ENCODE data around the gene RPS19BP1. TPM values are rescaled to one million over a fixed set of nuclear protein-coding genes. Genes with fewer than 3 reads are reported as not detected.

RPS19BP1 gene, protein sequence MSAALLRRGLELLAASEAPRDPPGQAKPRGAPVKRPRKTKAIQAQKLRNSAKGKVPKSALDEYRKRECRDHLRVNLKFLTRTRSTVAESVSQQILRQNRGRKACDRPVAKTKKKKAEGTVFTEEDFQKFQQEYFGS
- 38.3 and 54.3 TPM in 2 replicates for total RNA-seq

GRCh38 chr22:39532215-39533073, at the start of gene RPS19BP1:
TSS of gene RPS19BP1 (minus strand) at chr22:39532748. CDS start at chr22:39532738, 10 bp downstream.

DNA sequence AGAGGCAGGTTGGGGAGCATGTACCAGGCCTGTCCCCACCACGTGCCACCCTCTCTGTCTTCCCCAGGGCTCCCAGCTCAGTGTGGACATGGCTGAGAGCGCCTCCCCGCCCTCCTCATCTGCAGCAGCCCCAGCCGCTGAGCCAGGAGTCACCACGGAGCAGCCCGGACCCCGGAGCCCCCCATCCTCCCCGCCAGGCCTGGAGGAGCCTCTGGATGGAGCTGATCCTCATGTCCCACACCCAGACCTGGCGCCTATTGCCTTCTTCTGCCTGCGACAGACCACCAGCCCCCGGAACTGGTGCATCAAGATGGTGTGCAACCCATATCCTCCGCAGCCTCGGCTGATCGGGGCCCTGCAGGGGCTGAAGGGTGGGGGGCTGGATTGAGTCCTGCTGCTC, 38.1 kb upstream of the RPS19BP1 start, which contains the start of gene CACNA1I:
Gene CACNA1I, plus strand, starts transcription at position 89 of the 400 bp plus-strand sequence. Its CDS starts 0 bp downstream, at position 89.

DNA sequence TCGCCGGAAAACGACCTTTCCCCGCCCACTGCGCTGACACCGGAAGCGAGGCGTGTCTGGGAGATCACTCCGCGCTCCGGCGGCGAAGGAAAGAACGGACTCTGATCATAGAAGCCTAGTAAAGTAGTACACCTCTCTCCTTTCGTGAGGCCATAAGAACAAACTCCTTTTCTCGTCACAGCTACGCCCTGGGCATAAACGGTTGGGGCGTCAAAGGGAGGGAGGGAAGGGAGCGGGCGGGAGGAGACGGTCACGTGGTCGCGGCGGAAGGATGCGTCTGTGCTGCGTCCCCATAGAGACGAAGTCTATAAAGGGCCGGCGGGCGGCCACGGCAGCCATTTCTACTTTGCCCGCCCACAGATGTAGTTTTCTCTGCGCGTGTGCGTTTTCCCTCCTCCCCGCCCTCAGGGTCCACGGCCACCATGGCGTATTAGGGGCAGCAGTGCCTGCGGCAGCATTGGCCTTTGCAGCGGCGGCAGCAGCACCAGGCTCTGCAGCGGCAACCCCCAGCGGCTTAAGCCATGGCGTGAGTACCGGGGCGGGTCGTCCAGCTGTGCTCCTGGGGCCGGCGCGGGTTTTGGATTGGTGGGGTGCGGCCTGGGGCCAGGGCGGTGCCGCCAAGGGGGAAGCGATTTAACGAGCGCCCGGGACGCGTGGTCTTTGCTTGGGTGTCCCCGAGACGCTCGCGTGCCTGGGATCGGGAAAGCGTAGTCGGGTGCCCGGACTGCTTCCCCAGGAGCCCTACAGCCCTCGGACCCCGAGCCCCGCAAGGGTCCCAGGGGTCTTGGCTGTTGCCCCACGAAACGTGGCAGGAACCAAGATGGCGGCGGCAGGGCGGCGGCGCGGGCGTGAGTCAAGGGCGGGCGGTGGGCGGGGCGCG, 12.1 kb downstream of the RPS19BP1 start, which contains the start of gene ATF4:
Gene ATF4, plus strand, starts transcription at position 337 of the 880 bp plus-strand sequence. CDS start 884 bp downstream, outside the sequence.

GRCh38 chr22:39502109-39502788, 30.3 kb downstream of the RPS19BP1 start, which contains the start of gene MIEF1:
TSS of gene MIEF1 (plus strand) at chr22:39502290. CDS start at chr22:39511295, 9,005 bp downstream.

Other genes with a start within 250 kb of the RPS19BP1 start
- 2,719 and 2,744 TPM in 2 replicates for gene RPL3, start 213.1 kb downstream of the RPS19BP1 start, total RNA-seq
- gene SYNGR1, start 182.8 kb downstream of the RPS19BP1 start, total RNA-seq = 3.8 and 14.9 TPM in 2 replicates
- 10.7 and 13.2 TPM in 2 replicates for gene TAB1, start 133.0 kb downstream of the RPS19BP1 start, total RNA-seq
- 1.3 and 3.1 TPM in 2 replicates for gene MGAT3, start 75.7 kb downstream of the RPS19BP1 start, total RNA-seq
- 17.8 and 30.7 TPM in 2 replicates for gene MIEF1, start 30.5 kb downstream of the RPS19BP1 start, total RNA-seq
- 150 and 205 TPM in 2 replicates for gene ATF4, start 12.2 kb downstream of the RPS19BP1 start, total RNA-seq
- under 0.01 TPM in 1 of 2 replicates, not detected in the other for gene CACNA1I, start 38.0 kb upstream of the RPS19BP1 start, total RNA-seq

All from regular cardiac myocyte (primary cell).